GM12801 (cell line): Measurements from ENCODE around the gene PKNOX2.

ENCODE experiments used
- TF ChIP-seq, protein P1 (sequence below): IDR thresholded peaks from one replicate; pipeline ENCODE4 v1.5.1; 2011; ENCODE audit warnings: control low read depth; ENCODE audit not compliant: insufficient read length; ENCODE audit errors: extremely low read depth

The PKNOX2 gene

GRCh38 chr11:125344846-125345420 is 180.4 kb downstream of the PKNOX2 start:
- TF ChIP-seq, protein P1, sequence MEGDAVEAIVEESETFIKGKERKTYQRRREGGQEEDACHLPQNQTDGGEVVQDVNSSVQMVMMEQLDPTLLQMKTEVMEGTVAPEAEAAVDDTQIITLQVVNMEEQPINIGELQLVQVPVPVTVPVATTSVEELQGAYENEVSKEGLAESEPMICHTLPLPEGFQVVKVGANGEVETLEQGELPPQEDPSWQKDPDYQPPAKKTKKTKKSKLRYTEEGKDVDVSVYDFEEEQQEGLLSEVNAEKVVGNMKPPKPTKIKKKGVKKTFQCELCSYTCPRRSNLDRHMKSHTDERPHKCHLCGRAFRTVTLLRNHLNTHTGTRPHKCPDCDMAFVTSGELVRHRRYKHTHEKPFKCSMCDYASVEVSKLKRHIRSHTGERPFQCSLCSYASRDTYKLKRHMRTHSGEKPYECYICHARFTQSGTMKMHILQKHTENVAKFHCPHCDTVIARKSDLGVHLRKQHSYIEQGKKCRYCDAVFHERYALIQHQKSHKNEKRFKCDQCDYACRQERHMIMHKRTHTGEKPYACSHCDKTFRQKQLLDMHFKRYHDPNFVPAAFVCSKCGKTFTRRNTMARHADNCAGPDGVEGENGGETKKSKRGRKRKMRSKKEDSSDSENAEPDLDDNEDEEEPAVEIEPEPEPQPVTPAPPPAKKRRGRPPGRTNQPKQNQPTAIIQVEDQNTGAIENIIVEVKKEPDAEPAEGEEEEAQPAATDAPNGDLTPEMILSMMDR: no peak

DNA sequence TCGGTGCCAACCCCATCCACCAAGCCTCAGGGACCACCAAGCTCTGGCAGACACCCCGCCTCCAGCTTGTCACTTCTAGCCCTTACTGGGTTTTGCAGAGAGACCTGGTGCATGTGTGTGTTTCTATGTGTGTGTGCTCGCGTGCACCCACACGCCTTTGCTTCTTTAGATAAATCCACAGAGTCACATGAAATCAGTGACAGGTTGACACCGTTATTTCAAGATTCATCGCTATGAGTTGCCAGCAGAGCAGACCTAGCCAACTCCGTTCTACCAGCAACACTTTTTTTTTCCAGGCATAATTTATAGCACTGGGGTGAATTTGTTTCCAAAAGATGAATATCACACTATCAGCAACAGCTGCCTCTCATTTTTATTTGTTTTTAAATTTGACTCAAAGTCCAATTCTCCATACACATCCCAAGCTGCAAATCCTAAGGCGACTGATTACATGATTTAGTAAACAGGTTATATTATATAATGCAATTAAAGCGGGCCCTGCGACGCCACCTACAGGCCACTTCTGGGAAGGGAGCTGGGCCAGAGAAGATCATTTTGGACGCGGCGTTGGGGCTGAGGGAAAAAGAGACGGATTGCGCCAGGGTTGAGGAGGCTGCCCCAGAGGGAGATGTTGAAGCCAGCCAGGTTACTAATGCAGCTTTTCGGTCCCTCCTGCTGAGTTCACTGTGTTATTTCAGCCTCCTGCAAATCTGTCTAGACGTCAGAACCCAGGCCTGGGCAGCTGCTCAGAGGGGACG is 181.0 kb downstream of the PKNOX2 start:
- TF ChIP-seq, protein P1: no peak

DNA sequence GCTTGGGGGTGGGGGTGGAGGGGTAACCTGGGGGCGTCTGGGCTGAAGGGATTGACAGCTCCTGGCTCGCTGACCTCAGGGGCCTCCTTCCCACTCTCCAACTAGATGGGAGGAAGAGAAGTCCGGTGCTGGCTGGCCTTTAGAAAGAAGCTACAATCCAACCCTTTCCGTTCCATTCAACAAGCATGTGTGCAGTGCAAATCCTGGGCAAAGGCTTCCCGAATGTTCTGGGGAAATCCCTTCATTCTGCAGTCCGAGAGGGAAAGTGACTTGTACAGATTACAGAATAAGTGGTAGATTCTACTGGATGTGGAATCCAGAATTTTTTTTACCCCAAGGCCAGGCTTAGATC is 181.6 kb downstream of the PKNOX2 start:
- TF ChIP-seq, protein P1: no peak

GRCh38 chr11:125346565-125347260 is 182.2 kb downstream of the PKNOX2 start:
- TF ChIP-seq, protein P1: no peak

GRCh38 chr11:125347261-125347585 is 182.7 kb downstream of the PKNOX2 start:
- TF ChIP-seq, protein P1: no peak

GRCh38 chr11:125348141-125348651 is 183.6 kb downstream of the PKNOX2 start:
- TF ChIP-seq, protein P1: no peak

- TF ChIP-seq, protein P1: no peak
Measured at GRCh38 chr11:125348674-125349309, 184.2 kb downstream of the PKNOX2 start.
